ENCODE measurements around the gene CSF3R.

DNA sequence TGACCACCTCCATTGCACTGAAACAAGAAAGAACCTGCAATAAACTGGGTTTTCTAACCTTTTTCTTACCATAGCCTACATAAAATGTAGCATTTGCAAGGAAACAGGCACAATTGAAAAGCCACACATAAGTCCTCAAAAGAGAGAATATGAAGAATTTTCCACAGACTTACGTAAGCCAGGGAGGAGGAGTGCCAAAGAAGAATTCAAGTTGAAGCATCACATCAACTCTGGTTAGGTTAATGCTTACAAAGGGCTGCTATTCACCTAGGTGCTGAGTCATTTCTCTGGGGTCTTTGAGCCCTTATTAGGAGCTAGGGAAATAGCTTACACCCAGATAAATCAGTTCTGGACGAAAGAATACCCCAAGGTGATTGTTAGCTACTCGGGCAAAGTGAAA, 42.1 kb downstream of the CSF3R start:
- TF ChIP-seq CTCF (IDR thresholded peaks at IDR 0.05), result no peak
- no peak for TF ChIP-seq POLR2A (IDR thresholded peaks at IDR 0.05)
- no peak for TF ChIP-seq POLR2AphosphoS5 (IDR thresholded peaks at IDR 0.05)

All from suprapubic skin (tissue), 4 donors.